ENCODE results near the gene THOC2. TPM values are rescaled to one million over a fixed set of nuclear protein-coding genes. Genes with fewer than 3 reads are reported as not detected.
A peak's percentile ranks its signal among the peaks of the same experiment; 100 is the strongest.
"Not testable (repeated sequence)": the region's sequence is repeated elsewhere in the genome, so short reads cannot be mapped to it uniquely, and the experiment has no call there.

THOC2 gene
- total and polyA plus RNA-seq, 2 experiments from 2014 or later: 60.2 to 64.3 TPM

DNA sequence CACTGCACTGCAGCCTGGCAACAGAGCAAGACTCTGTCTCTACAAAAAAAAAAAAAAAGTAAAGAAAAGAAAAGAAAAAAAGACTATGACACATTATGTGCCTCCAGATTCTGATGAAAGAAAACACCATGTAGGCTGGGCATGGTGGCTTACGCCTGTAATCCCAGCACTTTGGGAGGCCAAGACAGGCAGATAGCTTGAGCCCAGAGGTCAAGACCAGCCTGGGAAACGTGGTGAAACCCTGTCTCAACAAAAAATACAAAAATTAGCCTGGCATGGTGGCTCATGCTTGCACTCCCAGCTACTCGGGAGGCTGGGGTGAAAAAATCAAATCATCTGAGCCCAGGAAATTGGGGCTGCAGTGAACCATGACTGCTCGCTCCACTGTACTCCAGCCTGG is 19.4 kb downstream of the THOC2 start:
- H3K4me1 ChIP-seq (ENCODE audit: low read depth): no peaks in the 10 kb centered on the region
- no peak overlapping the region for H3K4me3 ChIP-seq
- no peaks in the 10 kb centered on the region for H3K27me3 ChIP-seq
- no peaks in the 10 kb centered on the region for H3K9me3 ChIP-seq (ENCODE audit: low read depth)
- no peaks in the 10 kb centered on the region for H3K36me3 ChIP-seq
- TF ChIP-seq, protein P1, sequence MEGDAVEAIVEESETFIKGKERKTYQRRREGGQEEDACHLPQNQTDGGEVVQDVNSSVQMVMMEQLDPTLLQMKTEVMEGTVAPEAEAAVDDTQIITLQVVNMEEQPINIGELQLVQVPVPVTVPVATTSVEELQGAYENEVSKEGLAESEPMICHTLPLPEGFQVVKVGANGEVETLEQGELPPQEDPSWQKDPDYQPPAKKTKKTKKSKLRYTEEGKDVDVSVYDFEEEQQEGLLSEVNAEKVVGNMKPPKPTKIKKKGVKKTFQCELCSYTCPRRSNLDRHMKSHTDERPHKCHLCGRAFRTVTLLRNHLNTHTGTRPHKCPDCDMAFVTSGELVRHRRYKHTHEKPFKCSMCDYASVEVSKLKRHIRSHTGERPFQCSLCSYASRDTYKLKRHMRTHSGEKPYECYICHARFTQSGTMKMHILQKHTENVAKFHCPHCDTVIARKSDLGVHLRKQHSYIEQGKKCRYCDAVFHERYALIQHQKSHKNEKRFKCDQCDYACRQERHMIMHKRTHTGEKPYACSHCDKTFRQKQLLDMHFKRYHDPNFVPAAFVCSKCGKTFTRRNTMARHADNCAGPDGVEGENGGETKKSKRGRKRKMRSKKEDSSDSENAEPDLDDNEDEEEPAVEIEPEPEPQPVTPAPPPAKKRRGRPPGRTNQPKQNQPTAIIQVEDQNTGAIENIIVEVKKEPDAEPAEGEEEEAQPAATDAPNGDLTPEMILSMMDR (IDR thresholded peaks at IDR 0.05; ENCODE audit: low read depth, low read length): no peak
- H3K27ac ChIP-seq: no peak overlapping the region
- no peak for DNase-seq (ENCODE audit: low read depth in 1 of 2, low spot score in 1 of 2)

DNA sequence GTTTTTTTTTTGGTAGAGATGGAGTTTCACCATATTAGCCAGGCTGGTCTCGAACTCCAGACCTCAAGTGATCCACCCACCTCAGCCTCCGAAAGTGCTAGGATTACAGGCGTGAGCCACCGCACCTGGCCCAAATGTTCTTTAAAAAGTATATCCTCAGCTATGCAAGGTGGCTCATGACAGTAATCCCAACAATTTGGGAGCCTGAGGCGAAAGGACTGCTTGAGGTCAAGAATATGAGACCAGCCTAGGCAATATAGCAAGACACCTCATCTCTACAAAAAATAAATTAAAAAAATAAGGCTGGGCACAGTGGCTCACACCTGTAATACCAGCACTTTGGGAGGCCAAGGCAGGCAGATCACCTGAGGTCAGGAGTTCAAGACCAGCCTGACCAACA is 21.7 kb downstream of the THOC2 start:
- not testable (repeated sequence) for H3K4me1 ChIP-seq (ENCODE audit: low read depth); H3K4me3 ChIP-seq; H3K27ac ChIP-seq; DNase-seq (ENCODE audit: low read depth in 1 of 2, low spot score in 1 of 2); H3K36me3 ChIP-seq; H3K27me3 ChIP-seq; H3K9me3 ChIP-seq (ENCODE audit: low read depth)

DNA sequence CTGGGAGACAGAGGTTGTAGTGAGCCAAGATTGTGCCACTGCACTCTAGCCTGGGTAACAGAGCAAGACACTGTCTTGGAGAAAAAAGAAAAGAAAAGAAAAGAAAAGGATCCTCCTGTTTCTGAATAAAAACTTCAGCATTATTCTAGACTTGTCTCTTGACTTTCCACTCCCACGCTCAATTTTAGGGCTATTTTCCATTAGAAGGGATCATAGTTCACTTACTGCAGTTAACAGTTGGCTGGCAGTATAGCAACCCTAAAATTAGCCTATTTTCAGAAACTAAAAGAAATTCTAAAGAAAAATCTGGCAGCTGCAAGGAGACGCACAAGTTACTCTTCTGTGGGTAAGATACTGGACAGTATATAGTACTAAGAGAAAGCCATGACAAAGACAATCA is 28.1 kb downstream of the THOC2 start:
- Histone ChIP-seq H3K4me1 (ENCODE audit: low read depth) (peaks cover 10% of the 10 kb centered on the region), H3K36me3 (no peaks in the 10 kb centered on the region), H3K27me3 (no peaks in the 10 kb centered on the region), H3K27ac (no peak overlapping the region), H3K9me3 (ENCODE audit: low read depth) (no peaks in the 10 kb centered on the region), H3K4me3 (no peak overlapping the region)
- no peak for DNase-seq (ENCODE audit: low read depth in 1 of 2, low spot score in 1 of 2)
- TF ChIP-seq, protein P1 (IDR thresholded peaks at IDR 0.05; ENCODE audit: low read depth, low read length): no peak

DNA sequence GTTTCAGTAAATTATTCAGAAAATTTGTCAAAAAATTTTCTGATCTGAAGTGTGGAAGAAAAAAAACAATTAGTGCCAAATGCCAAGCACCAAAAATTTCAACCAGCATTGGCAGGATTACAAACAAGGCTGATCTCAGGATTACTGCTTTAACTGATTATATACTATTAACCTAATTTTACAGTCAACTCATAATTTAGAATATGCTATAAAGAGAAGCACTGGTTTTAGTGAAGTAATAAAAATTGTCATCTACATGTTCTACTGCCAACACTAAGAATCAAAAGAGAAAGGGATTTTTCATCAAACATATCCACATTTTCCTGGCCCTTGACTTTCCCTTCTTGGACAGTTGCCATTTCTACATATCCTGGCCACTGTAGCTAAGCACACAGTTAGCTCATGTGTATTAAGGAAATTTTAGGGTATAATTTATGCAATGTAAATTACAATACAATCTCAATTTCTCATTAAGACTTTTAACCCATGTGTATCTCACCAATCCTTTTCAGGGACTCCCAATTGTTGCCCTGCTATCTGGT is 33.8 kb downstream of the THOC2 start:
- Histone ChIP-seq H3K4me1 (ENCODE audit: low read depth) (peaks cover 9% of the 10 kb centered on the region), H3K27ac (no peak overlapping the region), H3K36me3 (no peaks in the 10 kb centered on the region), H3K9me3 (ENCODE audit: low read depth) (no peaks in the 10 kb centered on the region), H3K27me3 (no peaks in the 10 kb centered on the region), H3K4me3 (no peak overlapping the region)
- TF ChIP-seq, protein P1 (IDR thresholded peaks at IDR 0.05; ENCODE audit: low read depth, low read length): no peak
- peak in 1 of 2 donors; percentile 49 for DNase-seq (ENCODE audit: low read depth in 1 of 2, low spot score in 1 of 2)

DNA sequence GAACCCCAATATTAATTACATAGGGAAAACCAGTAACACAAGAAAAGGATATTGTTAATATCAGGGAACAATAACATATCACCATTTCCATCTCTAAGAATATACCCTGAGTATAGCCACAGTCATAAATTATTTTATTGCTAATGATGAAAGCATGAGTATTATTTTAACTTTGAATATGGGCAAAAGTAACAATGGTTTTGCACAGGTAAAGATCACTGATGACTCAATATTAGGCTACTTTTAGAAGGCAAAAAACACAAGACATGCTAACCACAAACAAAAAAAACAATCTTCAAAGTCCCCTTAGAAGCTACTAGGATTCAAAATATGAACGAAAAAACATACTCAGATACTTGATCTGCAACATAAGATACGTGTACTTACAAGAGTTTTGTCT is 36.5 kb downstream of the THOC2 start:
- H3K27ac ChIP-seq: no peak overlapping the region
- no peak for DNase-seq (ENCODE audit: low read depth in 1 of 2, low spot score in 1 of 2)
- TF ChIP-seq, protein P1 (IDR thresholded peaks at IDR 0.05; ENCODE audit: low read depth, low read length): no peak
- no peak overlapping the region for H3K4me3 ChIP-seq
- H3K9me3 ChIP-seq (ENCODE audit: low read depth): no peaks in the 10 kb centered on the region
- peaks cover 9% of the 10 kb centered on the region for H3K4me1 ChIP-seq (ENCODE audit: low read depth)
- H3K36me3 ChIP-seq: no peaks in the 10 kb centered on the region
- H3K27me3 ChIP-seq: no peaks in the 10 kb centered on the region

DNA sequence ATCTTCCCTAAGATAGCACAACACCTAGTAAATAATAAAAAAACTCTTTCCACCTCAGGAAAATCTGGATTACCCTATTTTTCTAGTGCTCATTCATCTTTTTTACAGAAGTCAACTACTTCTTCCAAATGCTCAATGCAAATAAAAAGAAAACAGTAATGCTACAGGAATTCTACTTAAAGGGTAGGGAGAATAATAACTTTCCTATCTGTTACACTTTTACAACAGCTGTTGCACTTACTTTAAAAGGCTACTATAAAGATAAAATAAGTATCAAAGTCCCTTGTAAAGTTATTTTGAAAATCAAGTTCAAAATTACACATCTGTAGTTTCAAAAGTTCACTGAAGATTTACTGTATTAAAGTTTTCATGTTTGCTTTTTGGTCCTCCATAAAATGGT is 37.6 kb downstream of the THOC2 start:
- Histone ChIP-seq H3K36me3 (no peaks in the 10 kb centered on the region), H3K9me3 (ENCODE audit: low read depth) (no peaks in the 10 kb centered on the region), H3K4me1 (ENCODE audit: low read depth) (peaks cover 9% of the 10 kb centered on the region), H3K4me3 (no peak overlapping the region), H3K27me3 (no peaks in the 10 kb centered on the region), H3K27ac (no peak overlapping the region)
- DNase-seq (ENCODE audit: low read depth in 1 of 2, low spot score in 1 of 2): no peak
- TF ChIP-seq, protein P1 (IDR thresholded peaks at IDR 0.05; ENCODE audit: low read depth, low read length): no peak

Data from cardiac muscle cell (in vitro differentiated cells and primary cell).